GM21786 (cell line): ENCODE measurements around the gene UGT2B11.
"Not testable (repeated sequence)": the region's sequence is repeated elsewhere in the genome, so short reads cannot be mapped to it uniquely, and the experiment has no call there.

Source experiments
- ATAC-seq: cut with Tn5 transposase; IDR thresholded peaks from one replicate; pipeline ENCODE4 v1.9.1; 2021; ENCODE audit not compliant: unreplicated experiment

The UGT2B11 gene

GRCh38 chr4:69214716-69215115 is at the start of gene UGT2B11:
UGT2B11 (minus strand) TSS chr4:69214748; CDS start chr4:69214722, 26 bp downstream.
- no peak for ATAC-seq

- not testable (repeated sequence) for ATAC-seq
These were observed 38.7 kb upstream of the UGT2B11 start for GRCh38 chr4:69253147-69253772.

- ATAC-seq, result not testable (repeated sequence)
These were observed 36.3 kb upstream of the UGT2B11 start for GRCh38 chr4:69250884-69251283.

- ATAC-seq, result not testable (repeated sequence)
These were observed 28.2 kb upstream of the UGT2B11 start for GRCh38 chr4:69242562-69243240.

GRCh38 chr4:69241746-69242145 is 27.2 kb upstream of the UGT2B11 start:
- ATAC-seq, result not testable (repeated sequence)

GRCh38 chr4:69240787-69241186 is 26.2 kb upstream of the UGT2B11 start:
- ATAC-seq, result not testable (repeated sequence)

GRCh38 chr4:69239557-69240168 is 25.1 kb upstream of the UGT2B11 start:
- ATAC-seq, result no peak

GRCh38 chr4:69239092-69239491 is 24.5 kb upstream of the UGT2B11 start:
- no peak for ATAC-seq

GRCh38 chr4:69224891-69225290 is 10.3 kb upstream of the UGT2B11 start:
- no peak for ATAC-seq

- not testable (repeated sequence) for ATAC-seq
These were observed 8.7 kb upstream of the UGT2B11 start for GRCh38 chr4:69223277-69223676.

GRCh38 chr4:69218491-69218890 is 3.9 kb upstream of the UGT2B11 start:
- ATAC-seq, result not testable (repeated sequence)

- no peak for ATAC-seq
These were observed 3.6 kb downstream of the UGT2B11 start for GRCh38 chr4:69210911-69211310.

- not testable (repeated sequence) for ATAC-seq
These were observed 16.0 kb downstream of the UGT2B11 start for GRCh38 chr4:69198506-69198905.

- ATAC-seq, result no peak
These were observed 18.2 kb downstream of the UGT2B11 start for GRCh38 chr4:69196209-69196965.

- no peak for ATAC-seq
These were observed 20.4 kb downstream of the UGT2B11 start for GRCh38 chr4:69194166-69194565.

GRCh38 chr4:69191905-69192304 is 22.6 kb downstream of the UGT2B11 start:
- ATAC-seq, result not testable (repeated sequence)

- not testable (repeated sequence) for ATAC-seq
These were observed 23.9 kb downstream of the UGT2B11 start for GRCh38 chr4:69190621-69191020.

GRCh38 chr4:69181519-69182169 is 32.9 kb downstream of the UGT2B11 start:
- ATAC-seq, result not testable (repeated sequence)

- not testable (repeated sequence) for ATAC-seq
These were observed 34.7 kb downstream of the UGT2B11 start for GRCh38 chr4:69179817-69180216.

GRCh38 chr4:69178751-69179205 is 35.8 kb downstream of the UGT2B11 start:
- not testable (repeated sequence) for ATAC-seq
